ENCODE results near the gene NPAS3. TPM values are rescaled to one million over a fixed set of nuclear protein-coding genes. Genes with fewer than 3 reads are reported as not detected.

Gene NPAS3
- total RNA-seq, 3 donors from 2014 or later, result 0.26 TPM; not detected in 2

DNA sequence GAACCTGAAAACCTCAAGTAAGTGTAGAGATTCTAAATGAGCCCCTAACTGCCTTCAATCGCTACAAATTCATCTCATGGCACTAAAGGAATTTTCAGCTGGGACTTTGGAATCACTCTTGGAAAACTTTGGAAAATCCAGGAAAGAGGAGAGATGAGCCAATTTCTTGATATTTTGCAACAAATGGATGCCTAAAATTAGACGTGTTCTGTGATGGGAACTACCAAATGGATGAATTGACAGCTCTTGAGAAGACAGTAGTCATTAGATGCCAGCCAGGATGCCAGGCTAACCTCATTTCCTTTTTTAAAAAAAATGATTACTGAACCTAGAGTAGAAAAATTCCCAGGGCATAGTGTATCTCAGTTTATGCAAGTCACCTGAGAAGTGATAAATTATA is 78.3 kb downstream of the NPAS3 start:
- H3K36me3 Mint-ChIP-seq (ENCODE audit: insufficient read depth), result no peaks in the 10 kb centered on the region
- no peaks in the 10 kb centered on the region for H3K27me3 Mint-ChIP-seq (ENCODE audit: low read depth)
- ATAC-seq (no peak), DNase-seq (no peak)
- H3K9me3 Mint-ChIP-seq, result no peaks in the 10 kb centered on the region
- no peaks in the 10 kb centered on the region for H3K4me1 Mint-ChIP-seq (ENCODE audit: low read depth)
- no peak overlapping the region for H3K4me3 Mint-ChIP-seq

DNA sequence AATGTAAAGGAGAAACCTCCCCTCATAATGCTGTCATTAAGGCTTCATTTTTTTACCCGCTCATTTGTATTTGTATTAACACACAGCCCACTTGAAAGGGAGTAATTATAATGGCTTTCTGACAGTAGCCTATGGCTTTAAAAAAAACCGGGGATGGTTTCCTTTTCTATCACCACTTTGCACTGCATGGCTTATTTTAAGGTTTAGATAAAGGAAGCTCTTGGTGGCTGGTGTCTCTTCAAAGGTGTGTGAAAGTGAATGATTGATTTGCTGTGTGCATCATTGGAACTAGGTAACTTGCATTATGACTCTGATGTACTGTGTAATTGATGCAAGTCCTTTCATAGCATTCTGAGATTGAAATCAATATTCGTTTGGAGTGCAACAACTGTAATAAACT is 80.7 kb downstream of the NPAS3 start:
- Mint-ChIP-seq H3K27me3 (ENCODE audit: low read depth) (no peaks in the 10 kb centered on the region), H3K9me3 (no peaks in the 10 kb centered on the region), H3K36me3 (ENCODE audit: insufficient read depth) (no peaks in the 10 kb centered on the region), H3K4me1 (ENCODE audit: low read depth) (no peaks in the 10 kb centered on the region), H3K4me3 (no peak overlapping the region)
- no peak for DNase-seq
- ATAC-seq, result no peak

DNA sequence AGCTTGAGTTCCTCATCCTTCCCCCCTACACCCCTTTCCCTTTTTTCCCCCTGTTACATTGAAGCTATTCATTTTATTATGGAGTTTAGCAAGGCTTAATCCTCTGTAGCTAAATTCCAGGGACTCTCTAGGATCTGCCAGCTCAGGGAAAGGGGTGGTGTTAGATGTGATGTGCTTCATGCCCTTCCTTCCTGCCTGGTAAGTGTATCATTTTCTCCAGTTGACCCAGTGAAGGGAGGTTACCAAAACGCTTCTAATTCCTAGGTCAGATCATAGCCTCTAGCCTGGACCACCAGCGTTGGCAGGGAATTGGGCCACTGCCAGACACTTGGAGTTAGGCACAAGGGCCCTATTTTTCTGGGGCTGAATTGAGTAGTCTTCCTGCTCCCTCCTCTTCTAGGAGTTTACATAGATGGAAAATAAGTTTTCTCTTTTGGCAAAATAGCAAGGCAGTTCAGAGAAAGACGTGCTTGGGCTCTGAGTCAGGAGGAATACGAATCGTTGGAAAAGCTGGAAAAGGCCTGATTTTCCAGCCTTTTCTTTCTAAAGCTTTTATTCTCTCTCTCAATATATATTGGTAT is 88.3 kb downstream of the NPAS3 start:
- Mint-ChIP-seq H3K4me3 (no peak overlapping the region), H3K27me3 (ENCODE audit: low read depth) (no peaks in the 10 kb centered on the region), H3K9me3 (peaks cover 7% of the 10 kb centered on the region), H3K4me1 (ENCODE audit: low read depth) (no peaks in the 10 kb centered on the region), H3K36me3 (ENCODE audit: insufficient read depth) (no peaks in the 10 kb centered on the region)
- DNase-seq (no peak), ATAC-seq (no peak)

DNA sequence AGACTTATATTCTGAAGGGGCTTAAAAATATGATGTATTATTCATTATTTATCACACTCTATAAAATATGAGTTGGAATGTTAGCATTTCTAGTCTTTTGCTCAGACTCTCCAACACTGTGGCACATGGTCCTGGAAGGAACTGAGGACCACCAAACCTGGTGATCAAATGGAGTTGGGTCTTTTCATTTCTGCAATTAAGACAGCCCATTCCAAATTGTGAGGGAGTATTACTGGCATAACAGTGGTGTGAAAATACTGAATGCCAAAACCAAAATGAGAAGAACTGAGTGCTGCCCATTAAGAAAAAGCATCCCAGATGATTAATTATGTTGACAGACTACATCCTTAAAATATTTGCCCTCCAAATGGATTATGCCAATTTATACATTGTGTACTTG is 90.8 kb downstream of the NPAS3 start:
- H3K4me1 Mint-ChIP-seq (ENCODE audit: low read depth), result no peaks in the 10 kb centered on the region
- H3K4me3 Mint-ChIP-seq, result no peak overlapping the region
- H3K27me3 Mint-ChIP-seq (ENCODE audit: low read depth), result no peaks in the 10 kb centered on the region
- H3K9me3 Mint-ChIP-seq, result peaks cover 7% of the 10 kb centered on the region
- no peaks in the 10 kb centered on the region for H3K36me3 Mint-ChIP-seq (ENCODE audit: insufficient read depth)
- no peak for DNase-seq
- no peak for ATAC-seq

DNA sequence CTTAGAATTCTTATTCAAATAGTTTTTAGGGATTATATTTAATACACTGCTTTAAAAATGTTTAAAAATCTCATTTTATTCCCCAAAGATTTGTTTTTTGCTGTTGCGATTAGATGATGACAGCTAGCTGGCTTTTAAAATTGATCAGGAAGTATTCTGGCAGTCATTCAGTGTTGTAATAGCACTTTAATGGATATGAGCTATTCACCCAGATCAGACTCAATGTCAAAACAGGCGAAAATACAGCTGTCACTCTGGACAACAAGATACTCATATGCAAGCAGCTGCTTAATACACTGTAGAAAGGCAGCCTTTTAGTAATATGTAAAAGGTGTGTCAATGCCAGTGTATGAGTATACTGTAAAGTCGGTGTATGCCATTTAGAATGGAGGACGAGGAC is 91.7 kb downstream of the NPAS3 start:
- Mint-ChIP-seq H3K27me3 (ENCODE audit: low read depth) (no peaks in the 10 kb centered on the region), H3K4me1 (ENCODE audit: low read depth) (no peaks in the 10 kb centered on the region), H3K9me3 (peaks cover 4% of the 10 kb centered on the region), H3K36me3 (ENCODE audit: insufficient read depth) (no peaks in the 10 kb centered on the region), H3K4me3 (no peak overlapping the region)
- no peak for ATAC-seq
- no peak for DNase-seq

DNA sequence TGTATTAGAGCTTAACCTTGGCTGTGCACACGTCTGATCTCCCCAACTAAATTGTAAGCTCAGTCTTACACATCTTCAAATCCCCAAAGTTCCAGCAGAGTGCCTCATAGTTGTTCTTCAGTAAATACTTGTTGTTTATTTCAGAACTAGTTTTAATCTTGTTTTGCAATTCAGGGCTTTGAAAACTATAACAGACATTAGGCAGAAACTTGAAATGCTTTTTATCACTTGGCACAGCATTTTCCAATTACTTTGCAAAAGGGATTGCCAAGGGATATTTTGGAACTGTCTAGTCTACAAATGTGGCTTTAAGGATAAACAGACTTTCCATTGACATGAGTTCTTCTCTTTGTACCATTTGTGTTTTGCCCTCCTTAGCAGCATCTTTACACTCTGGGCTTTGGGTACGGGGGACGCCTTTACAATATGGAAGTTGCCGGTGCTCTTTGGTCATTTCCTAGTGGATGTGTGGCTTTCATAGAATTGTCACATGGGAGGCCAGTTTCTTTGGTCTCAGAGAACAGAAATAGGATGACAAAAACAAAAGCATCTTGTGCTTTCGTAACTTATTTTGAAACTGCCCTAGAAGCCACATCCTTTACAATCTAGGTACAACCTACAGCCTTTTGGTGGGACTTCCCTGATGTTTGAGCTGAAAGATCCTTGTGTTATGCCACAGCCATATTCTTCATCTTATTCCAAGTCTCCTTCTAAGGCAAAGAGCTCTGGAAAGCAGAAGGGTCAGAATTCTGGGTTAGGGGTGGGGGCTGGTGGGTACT is 96.9 kb downstream of the NPAS3 start:
- ATAC-seq, result no peak

DNA sequence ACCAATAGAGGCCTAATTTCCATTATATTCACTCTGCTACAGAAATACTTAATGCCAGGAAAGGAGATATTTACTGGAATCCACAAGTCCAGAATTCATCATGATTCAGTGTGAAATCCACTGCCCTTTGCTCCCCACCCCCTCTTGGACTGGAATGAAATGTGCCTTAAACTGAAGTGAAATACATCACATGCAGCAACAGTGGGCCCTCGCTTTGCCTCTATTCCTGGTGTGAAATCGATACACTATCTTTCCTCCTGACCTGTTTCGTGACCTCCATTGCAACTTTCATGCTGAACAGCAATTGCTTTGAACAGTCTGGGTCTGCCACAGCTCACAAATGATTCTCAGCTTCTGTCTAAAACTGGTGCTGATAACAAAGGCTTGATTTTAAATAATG is 100.6 kb downstream of the NPAS3 start:
- no peak overlapping the region for H3K4me3 Mint-ChIP-seq
- DNase-seq, result no peak
- no peak for ATAC-seq
- no peaks in the 10 kb centered on the region for H3K4me1 Mint-ChIP-seq (ENCODE audit: low read depth)
- H3K27me3 Mint-ChIP-seq (ENCODE audit: low read depth), result no peaks in the 10 kb centered on the region
- peaks cover 4% of the 10 kb centered on the region for H3K9me3 Mint-ChIP-seq
- no peaks in the 10 kb centered on the region for H3K36me3 Mint-ChIP-seq (ENCODE audit: insufficient read depth)

More for the DNA sequence above, 96.9 kb downstream of the NPAS3 start:
- no peak for DNase-seq
- Mint-ChIP-seq H3K27me3 (ENCODE audit: low read depth) (no peaks in the 10 kb centered on the region), H3K9me3 (no peaks in the 10 kb centered on the region), H3K4me1 (ENCODE audit: low read depth) (no peaks in the 10 kb centered on the region), H3K4me3 (no peak overlapping the region), H3K36me3 (ENCODE audit: insufficient read depth) (no peaks in the 10 kb centered on the region)

DNA sequence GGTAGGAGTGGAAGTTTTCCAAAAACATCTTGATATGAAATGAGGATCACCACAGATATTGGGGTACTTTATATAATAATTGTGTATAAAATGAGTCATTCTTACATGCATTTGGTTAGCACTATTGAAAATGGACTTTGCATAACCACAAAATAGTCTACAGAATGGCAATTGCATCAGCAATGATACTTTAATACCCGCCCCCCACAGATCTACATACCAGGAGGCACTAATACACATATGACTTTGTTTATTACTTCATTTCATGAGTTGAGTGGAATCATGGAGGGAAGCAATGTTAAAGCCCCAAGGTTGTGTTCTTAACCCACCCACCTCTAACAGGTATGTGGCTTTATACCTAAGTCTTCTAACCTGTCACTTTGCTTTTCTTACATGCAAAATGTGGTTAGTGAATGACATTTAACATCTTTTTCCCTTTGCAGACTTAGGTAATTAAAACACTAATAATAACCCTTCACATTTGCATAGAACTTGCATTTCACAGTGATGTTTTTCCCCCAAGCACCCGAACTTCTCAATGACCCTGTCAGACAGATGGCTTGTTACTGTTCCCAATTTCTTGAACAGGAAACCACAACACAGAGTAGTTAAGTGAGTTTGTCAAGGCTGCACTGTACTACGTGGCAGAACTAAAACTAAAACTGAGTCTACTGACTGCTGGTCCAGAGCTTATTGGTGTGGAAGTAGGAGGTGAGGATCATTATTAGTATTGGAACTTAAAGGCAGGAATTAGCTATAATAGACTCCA is 101.9 kb downstream of the NPAS3 start:
- Mint-ChIP-seq H3K36me3 (ENCODE audit: insufficient read depth) (no peaks in the 10 kb centered on the region), H3K27me3 (ENCODE audit: low read depth) (no peaks in the 10 kb centered on the region), H3K9me3 (peaks cover 4% of the 10 kb centered on the region), H3K4me1 (ENCODE audit: low read depth) (no peaks in the 10 kb centered on the region), H3K4me3 (no peak overlapping the region)
- no peak for ATAC-seq
- no peak for DNase-seq

DNA sequence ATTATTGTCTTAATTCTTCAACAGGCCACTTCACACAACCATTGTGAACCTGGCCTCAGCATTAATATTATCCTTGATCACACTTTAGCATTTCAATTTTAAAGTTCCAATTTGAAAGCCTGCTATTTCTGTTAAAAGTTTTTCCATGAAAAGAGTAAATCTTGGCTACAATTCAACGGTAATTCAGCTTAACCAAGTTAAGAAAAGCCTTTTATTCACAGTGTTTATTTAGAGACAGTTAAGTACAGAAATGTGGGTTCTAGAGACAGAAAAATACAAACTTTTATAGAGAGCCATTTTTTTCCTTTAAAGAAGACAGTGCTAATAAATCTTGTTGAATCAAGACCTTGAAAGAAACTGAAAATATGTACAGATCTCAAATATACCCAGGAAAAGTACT is 103.9 kb downstream of the NPAS3 start:
- peaks cover 4% of the 10 kb centered on the region for H3K9me3 Mint-ChIP-seq
- DNase-seq (no peak), ATAC-seq (no peak)
- H3K36me3 Mint-ChIP-seq (ENCODE audit: insufficient read depth), result no peaks in the 10 kb centered on the region
- no peak overlapping the region for H3K4me3 Mint-ChIP-seq
- no peaks in the 10 kb centered on the region for H3K27me3 Mint-ChIP-seq (ENCODE audit: low read depth)
- H3K4me1 Mint-ChIP-seq (ENCODE audit: low read depth), result no peaks in the 10 kb centered on the region

DNA sequence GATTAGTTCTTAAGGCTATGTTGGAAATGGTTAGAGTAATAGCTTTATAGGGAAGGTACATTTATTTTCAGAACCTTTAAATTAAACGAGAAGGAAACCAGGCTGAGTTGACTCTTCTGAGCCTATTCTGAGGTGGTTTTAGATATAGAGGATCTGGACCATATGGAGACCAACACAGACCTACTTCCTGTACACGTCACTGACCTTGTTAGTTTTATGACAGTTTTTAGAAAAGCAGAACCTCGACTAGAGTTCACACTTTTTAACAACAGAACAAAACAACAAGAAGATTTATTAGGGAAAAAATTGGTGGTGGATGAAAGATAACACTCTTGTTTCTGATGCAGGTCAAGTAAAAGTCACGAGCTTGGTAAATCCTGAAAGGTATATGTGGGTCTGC is 107.1 kb downstream of the NPAS3 start:
- DNase-seq (no peak), ATAC-seq (no peak)
- no peaks in the 10 kb centered on the region for H3K27me3 Mint-ChIP-seq (ENCODE audit: low read depth)
- peaks cover 7% of the 10 kb centered on the region for H3K9me3 Mint-ChIP-seq
- no peak overlapping the region for H3K4me3 Mint-ChIP-seq
- H3K4me1 Mint-ChIP-seq (ENCODE audit: low read depth), result no peaks in the 10 kb centered on the region
- no peaks in the 10 kb centered on the region for H3K36me3 Mint-ChIP-seq (ENCODE audit: insufficient read depth)

DNA sequence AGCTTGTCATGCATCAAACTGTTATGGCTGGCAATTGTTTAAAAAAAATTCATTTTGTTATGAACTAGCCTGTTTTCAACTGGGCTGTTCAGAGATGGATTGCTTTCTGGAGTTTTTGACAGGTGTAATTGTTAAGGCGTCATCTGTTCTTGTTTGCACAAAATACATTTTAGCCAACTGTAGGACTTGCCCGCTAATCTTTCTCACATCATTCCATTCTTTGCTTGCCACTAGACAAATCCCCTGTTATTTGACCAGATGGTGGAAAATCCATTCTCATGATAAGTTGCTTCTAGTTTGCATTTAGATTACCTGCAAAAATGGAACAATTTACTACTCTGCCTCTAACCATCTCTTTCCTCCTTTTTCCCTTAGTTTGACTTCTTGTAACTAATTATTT is 114.3 kb downstream of the NPAS3 start:
- Mint-ChIP-seq H3K4me1 (ENCODE audit: low read depth) (no peaks in the 10 kb centered on the region), H3K9me3 (peaks cover 3% of the 10 kb centered on the region)
- no peak for DNase-seq

DNA sequence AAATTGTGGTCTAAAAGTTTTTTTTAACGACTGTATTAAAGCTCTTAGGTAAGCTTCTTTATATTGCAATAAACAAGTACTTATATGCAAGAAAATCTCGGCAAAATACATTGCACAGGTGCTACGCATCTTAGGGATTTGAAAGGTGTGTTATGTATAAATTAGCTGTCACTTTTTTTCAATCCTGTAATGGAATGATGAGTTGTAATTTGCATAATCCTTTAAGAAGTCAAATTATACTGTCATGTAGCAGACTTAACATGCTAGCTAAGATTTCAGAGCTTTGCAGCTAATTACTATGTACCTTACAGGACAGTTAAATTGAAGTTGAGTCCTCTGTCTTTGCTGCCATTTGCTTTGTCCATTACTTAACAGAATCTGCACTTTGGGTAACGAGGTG is 117.5 kb downstream of the NPAS3 start:
- Mint-ChIP-seq H3K4me1 (ENCODE audit: low read depth) (no peaks in the 10 kb centered on the region), H3K27me3 (ENCODE audit: low read depth) (no peaks in the 10 kb centered on the region), H3K9me3 (peaks cover 6% of the 10 kb centered on the region), H3K4me3 (no peak overlapping the region), H3K36me3 (ENCODE audit: insufficient read depth) (no peaks in the 10 kb centered on the region)
- DNase-seq (no peak), ATAC-seq (no peak)

More for the DNA sequence above, 114.3 kb downstream of the NPAS3 start:
- Mint-ChIP-seq H3K27me3 (ENCODE audit: low read depth) (no peaks in the 10 kb centered on the region), H3K4me3 (no peak overlapping the region), H3K36me3 (ENCODE audit: insufficient read depth) (no peaks in the 10 kb centered on the region)
- no peak for ATAC-seq

DNA sequence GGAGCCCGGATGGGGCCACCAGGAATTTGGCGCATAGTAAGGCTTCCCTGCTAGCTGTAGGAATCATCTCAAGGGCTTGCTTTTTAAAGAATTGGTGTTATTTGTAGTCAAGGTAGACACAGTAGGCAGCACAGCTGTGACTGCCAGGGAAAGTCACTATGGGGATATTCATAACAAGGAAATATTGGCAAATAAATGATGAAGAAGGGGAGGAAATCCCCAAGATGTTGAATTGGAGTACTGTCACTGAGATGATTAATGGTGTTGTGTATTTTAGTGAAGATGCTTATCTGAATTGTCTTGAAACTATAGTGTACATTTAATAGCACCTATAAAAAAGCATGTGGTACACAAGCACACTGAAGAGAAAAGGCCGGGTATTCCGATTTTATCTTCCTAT is 118.9 kb downstream of the NPAS3 start:
- no peaks in the 10 kb centered on the region for H3K27me3 Mint-ChIP-seq (ENCODE audit: low read depth)
- DNase-seq (no peak), ATAC-seq (no peak)
- no peaks in the 10 kb centered on the region for H3K4me1 Mint-ChIP-seq (ENCODE audit: low read depth)
- H3K36me3 Mint-ChIP-seq (ENCODE audit: insufficient read depth), result no peaks in the 10 kb centered on the region
- no peak overlapping the region for H3K4me3 Mint-ChIP-seq
- peaks cover 6% of the 10 kb centered on the region for H3K9me3 Mint-ChIP-seq

DNA sequence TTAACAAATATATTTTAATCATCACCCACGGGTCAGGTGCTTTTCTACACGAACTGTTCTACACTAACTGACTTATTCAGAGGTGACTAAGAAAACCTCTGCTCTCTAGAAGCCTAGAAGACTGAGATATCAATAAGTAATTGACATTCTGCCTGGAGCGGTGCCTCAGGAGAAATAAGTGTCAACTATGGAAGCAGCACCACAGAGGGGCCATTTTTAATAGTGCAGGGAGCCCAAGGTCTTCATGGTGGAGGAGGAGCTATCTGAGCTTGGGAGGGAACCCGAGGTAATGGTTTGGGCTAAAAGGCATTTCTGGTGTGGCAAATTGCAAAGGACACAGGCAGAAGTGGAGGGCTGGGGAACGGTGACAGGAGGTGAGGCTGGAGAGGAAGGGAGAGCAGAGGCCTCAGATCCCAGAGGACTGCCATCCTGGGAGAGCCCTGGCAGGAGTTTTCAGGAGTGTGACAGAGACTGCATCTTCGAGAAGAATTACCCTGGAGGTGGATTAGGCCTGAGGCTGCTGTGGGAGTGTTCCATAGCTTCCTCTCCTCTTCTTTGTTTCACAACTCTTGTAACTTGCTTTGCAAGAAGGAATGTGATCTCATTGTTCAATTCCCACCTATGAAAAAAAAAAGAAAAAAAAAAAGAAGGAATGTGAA is 123.1 kb downstream of the NPAS3 start:
- no peak overlapping the region for H3K4me3 Mint-ChIP-seq
- peaks cover 6% of the 10 kb centered on the region for H3K9me3 Mint-ChIP-seq
- DNase-seq (no peak), ATAC-seq (no peak)
- no peaks in the 10 kb centered on the region for H3K4me1 Mint-ChIP-seq (ENCODE audit: low read depth)
- H3K27me3 Mint-ChIP-seq (ENCODE audit: low read depth), result no peaks in the 10 kb centered on the region
- H3K36me3 Mint-ChIP-seq (ENCODE audit: insufficient read depth), result no peaks in the 10 kb centered on the region

Measured in activated T-cell treated with anti-CD3 and anti-CD28 coated beads, Interleukin-2, amount 50 U/mL, for 4 hours (primary cell).